ENCODE measurements around the gene COX7B2.

DNA sequence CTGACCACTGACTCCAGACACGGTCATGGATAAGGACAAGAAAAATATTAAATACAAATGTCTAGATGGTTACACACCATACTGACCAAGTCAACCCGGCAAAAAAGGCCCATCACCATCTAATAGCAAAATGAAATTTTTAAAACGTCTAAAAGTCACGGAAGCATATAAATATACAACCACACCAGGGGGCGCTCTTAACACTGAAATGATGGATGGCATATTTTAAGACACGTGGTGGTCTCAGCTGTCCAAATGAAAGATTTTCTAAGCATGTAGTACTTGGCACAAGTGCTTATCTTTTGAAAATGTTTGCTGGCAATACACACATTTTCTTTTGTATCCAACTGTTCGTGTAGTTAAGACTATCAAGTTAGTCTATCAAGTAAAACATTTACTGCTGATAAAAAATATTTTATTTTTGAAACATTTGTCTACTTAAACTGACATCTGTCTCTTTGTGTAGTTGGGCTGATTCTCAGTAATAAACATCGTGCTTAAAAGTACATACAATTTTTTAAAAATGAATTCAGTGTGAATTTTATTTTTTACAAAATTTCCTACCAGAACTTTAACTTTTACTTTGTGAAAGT, 64.6 kb downstream of the COX7B2 start:
- TF ChIP-seq RAD51 (IDR thresholded peaks at IDR 0.05; ENCODE audit: borderline replicate concordance, low read depth) (no peak), ERF (CRISPR knock-in tag; IDR thresholded peaks at IDR 0.05) (no peak), ZNF184 (CRISPR knock-in tag; IDR thresholded peaks at IDR 0.05) (no peak), EGR1 (conservative IDR thresholded peaks at IDR 0.05) (no peak), CCAR2 (IDR thresholded peaks at IDR 0.05; ENCODE audit: low read depth, low read length) (no peak), DACH1 (IDR thresholded peaks at IDR 0.05; ENCODE audit: partially characterized antibody) (no peak), FOSL1 (tag; conservative IDR thresholded peaks at IDR 0.05) (no peak), HNRNPLL (IDR thresholded peaks at IDR 0.05; ENCODE audit: low read depth, low read length, poor library complexity, severe bottlenecking) (no peak), PHF20 (IDR thresholded peaks at IDR 0.05; ENCODE audit: partially characterized antibody) (no peak)
- TF ChIP-seq, protein P1, sequence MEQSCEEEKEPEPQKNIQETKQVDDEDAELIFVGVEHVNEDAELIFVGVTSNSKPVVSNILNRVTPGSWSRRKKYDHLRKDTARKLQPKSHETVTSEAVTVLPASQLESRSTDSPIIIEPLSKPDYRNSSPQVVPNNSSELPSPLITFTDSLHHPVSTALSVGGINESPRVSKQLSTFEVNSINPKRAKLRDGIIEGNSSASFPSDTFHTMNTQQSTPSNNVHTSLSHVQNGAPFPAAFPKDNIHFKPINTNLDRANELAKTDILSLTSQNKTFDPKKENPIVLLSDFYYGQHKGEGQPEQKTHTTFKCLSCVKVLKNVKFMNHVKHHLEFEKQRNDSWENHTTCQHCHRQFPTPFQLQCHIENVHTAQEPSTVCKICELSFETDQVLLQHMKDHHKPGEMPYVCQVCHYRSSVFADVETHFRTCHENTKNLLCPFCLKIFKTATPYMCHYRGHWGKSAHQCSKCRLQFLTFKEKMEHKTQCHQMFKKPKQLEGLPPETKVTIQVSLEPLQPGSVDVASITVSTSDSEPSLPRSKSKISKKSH (CRISPR knock-in tag; IDR thresholded peaks at IDR 0.05) = no peak
- TF ChIP-seq, protein P2, sequence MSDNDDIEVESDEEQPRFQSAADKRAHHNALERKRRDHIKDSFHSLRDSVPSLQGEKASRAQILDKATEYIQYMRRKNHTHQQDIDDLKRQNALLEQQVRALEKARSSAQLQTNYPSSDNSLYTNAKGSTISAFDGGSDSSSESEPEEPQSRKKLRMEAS (CRISPR knock-in tag; IDR thresholded peaks at IDR 0.05) = no peak
- TF ChIP-seq, protein P3, sequence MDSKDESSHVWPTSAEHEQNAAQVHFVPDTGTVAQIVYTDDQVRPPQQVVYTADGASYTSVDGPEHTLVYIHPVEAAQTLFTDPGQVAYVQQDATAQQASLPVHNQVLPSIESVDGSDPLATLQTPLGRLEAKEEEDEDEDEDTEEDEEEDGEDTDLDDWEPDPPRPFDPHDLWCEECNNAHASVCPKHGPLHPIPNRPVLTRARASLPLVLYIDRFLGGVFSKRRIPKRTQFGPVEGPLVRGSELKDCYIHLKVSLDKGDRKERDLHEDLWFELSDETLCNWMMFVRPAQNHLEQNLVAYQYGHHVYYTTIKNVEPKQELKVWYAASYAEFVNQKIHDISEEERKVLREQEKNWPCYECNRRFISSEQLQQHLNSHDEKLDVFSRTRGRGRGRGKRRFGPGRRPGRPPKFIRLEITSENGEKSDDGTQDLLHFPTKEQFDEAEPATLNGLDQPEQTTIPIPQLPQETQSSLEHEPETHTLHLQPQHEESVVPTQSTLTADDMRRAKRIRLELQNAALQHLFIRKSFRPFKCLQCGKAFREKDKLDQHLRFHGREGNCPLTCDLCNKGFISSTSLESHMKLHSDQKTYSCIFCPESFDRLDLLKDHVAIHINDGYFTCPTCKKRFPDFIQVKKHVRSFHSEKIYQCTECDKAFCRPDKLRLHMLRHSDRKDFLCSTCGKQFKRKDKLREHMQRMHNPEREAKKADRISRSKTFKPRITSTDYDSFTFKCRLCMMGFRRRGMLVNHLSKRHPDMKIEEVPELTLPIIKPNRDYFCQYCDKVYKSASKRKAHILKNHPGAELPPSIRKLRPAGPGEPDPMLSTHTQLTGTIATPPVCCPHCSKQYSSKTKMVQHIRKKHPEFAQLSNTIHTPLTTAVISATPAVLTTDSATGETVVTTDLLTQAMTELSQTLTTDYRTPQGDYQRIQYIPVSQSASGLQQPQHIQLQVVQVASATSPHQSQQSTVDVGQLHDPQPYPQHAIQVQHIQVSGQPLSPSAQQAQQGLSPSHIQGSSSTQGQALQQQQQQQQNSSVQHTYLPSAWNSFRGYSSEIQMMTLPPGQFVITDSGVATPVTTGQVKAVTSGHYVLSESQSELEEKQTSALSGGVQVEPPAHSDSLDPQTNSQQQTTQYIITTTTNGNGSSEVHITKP (IDR thresholded peaks at IDR 0.05; ENCODE audit: partially characterized antibody) = no peak
